Measurements from ENCODE around the gene DNAH17. TPM values are rescaled to one million over a fixed set of nuclear protein-coding genes. Genes with fewer than 3 reads are reported as not detected.
A peak's percentile ranks its signal among the peaks of the same experiment; 100 is the strongest.

The DNAH17 gene
- total RNA-seq, 1 experiment from 2014 or later = 0.41 TPM

GRCh38 chr17:78608804-78609186, 31.6 kb upstream of the DNAH17 start:
- no peak for DNase-seq (ENCODE audit: low read depth)
- in situ Hi-C loops (cut with HindIII; ENCODE audit: low pct_unique_long_range_greater_than_20kb, low sequenced_read_pairs) = no loop called here

GRCh38 chr17:78608122-78608803, 31.1 kb upstream of the DNAH17 start:
- no peak for DNase-seq (ENCODE audit: low read depth)
- in situ Hi-C loops (cut with HindIII; ENCODE audit: low pct_unique_long_range_greater_than_20kb, low sequenced_read_pairs) = no loop called here

GRCh38 chr17:78607038-78607437, 29.8 kb upstream of the DNAH17 start:
- no peak for DNase-seq (ENCODE audit: low read depth)
- in situ Hi-C loops (cut with HindIII; ENCODE audit: low pct_unique_long_range_greater_than_20kb, low sequenced_read_pairs) = no loop called here

GRCh38 chr17:78605886-78606285, 28.7 kb upstream of the DNAH17 start:
- in situ Hi-C loops (cut with HindIII; ENCODE audit: low pct_unique_long_range_greater_than_20kb, low sequenced_read_pairs) = no loop called here
- DNase-seq (ENCODE audit: low read depth) = no peak

- DNase-seq (ENCODE audit: low read depth) = no peak
- in situ Hi-C loops (cut with HindIII; ENCODE audit: low pct_unique_long_range_greater_than_20kb, low sequenced_read_pairs) = no loop called here
Observed at GRCh38 chr17:78605429-78605828, 28.2 kb upstream of the DNAH17 start.

- no peak for DNase-seq (ENCODE audit: low read depth)
- in situ Hi-C loops (cut with HindIII; ENCODE audit: low pct_unique_long_range_greater_than_20kb, low sequenced_read_pairs) = no loop called here
Observed at GRCh38 chr17:78602246-78602645, 25.1 kb upstream of the DNAH17 start.

- DNase-seq (ENCODE audit: low read depth) = no peak
- in situ Hi-C loops (cut with HindIII; ENCODE audit: low pct_unique_long_range_greater_than_20kb, low sequenced_read_pairs) = no loop called here
Observed at GRCh38 chr17:78601577-78602190, 24.5 kb upstream of the DNAH17 start.

- in situ Hi-C loops (cut with HindIII; ENCODE audit: low pct_unique_long_range_greater_than_20kb, low sequenced_read_pairs) = no loop called here
- DNase-seq (ENCODE audit: low read depth) = peak; percentile 91
Observed at GRCh38 chr17:78600181-78600721, 23.1 kb upstream of the DNAH17 start.

- in situ Hi-C loops (cut with HindIII; ENCODE audit: low pct_unique_long_range_greater_than_20kb, low sequenced_read_pairs) = loop anchor here (25.0 kb wide), 1 partner anchor 238 kb away; the partner anchor contains the start of gene USP36
- no peak for DNase-seq (ENCODE audit: low read depth)
Observed at GRCh38 chr17:78599419-78599818, 22.2 kb upstream of the DNAH17 start.

GRCh38 chr17:78598013-78598471, 20.8 kb upstream of the DNAH17 start:
- DNase-seq (ENCODE audit: low read depth) = peak; percentile 32
- in situ Hi-C loops (cut with HindIII; ENCODE audit: low pct_unique_long_range_greater_than_20kb, low sequenced_read_pairs) = loop anchor here (25.0 kb wide), 1 partner anchor 239 kb away; the partner anchor contains the start of gene USP36

GRCh38 chr17:78596871-78597764, 19.9 kb upstream of the DNAH17 start:
- in situ Hi-C loops (cut with HindIII; ENCODE audit: low pct_unique_long_range_greater_than_20kb, low sequenced_read_pairs) = loop anchor here (25.0 kb wide), 1 partner anchor 240 kb away; the partner anchor contains the start of gene USP36
- no peak for DNase-seq (ENCODE audit: low read depth)

GRCh38 chr17:78595135-78595810, 18.1 kb upstream of the DNAH17 start:
- no peak for DNase-seq (ENCODE audit: low read depth)
- in situ Hi-C loops (cut with HindIII; ENCODE audit: low pct_unique_long_range_greater_than_20kb, low sequenced_read_pairs) = loop anchor here (25.0 kb wide), 1 partner anchor 242 kb away; the partner anchor contains the start of gene USP36

- in situ Hi-C loops (cut with HindIII; ENCODE audit: low pct_unique_long_range_greater_than_20kb, low sequenced_read_pairs) = loop anchor here (25.0 kb wide), 1 partner anchor 244 kb away; the partner anchor contains the start of gene USP36
- peak; percentile 35 for DNase-seq (ENCODE audit: low read depth)
Observed at GRCh38 chr17:78592991-78593329, 15.8 kb upstream of the DNAH17 start.

GRCh38 chr17:78591263-78591671, 14.1 kb upstream of the DNAH17 start:
- no peak for DNase-seq (ENCODE audit: low read depth)
- in situ Hi-C loops (cut with HindIII; ENCODE audit: low pct_unique_long_range_greater_than_20kb, low sequenced_read_pairs) = loop anchor here (25.0 kb wide), 1 partner anchor 246 kb away; the partner anchor contains the start of gene USP36

- in situ Hi-C loops (cut with HindIII; ENCODE audit: low pct_unique_long_range_greater_than_20kb, low sequenced_read_pairs) = loop anchor here (25.0 kb wide), 1 partner anchor 247 kb away; the partner anchor contains the start of gene USP36
- no peak for DNase-seq (ENCODE audit: low read depth)
Observed at GRCh38 chr17:78589885-78590284, 12.7 kb upstream of the DNAH17 start.

GRCh38 chr17:78589031-78589675, 12.0 kb upstream of the DNAH17 start:
- in situ Hi-C loops (cut with HindIII; ENCODE audit: low pct_unique_long_range_greater_than_20kb, low sequenced_read_pairs) = loop anchor here (25.0 kb wide), 1 partner anchor 248 kb away; the partner anchor contains the start of gene USP36
- DNase-seq (ENCODE audit: low read depth) = no peak
